Karpas-422 (cell line): ENCODE measurements around the gene ATRNL1. TPM values are rescaled to one million over a fixed set of nuclear protein-coding genes. Genes with fewer than 3 reads are reported as not detected.
"Not testable (repeated sequence)": the region's sequence is repeated elsewhere in the genome, so short reads cannot be mapped to it uniquely, and the experiment has no call there.

Experiments
- DNase-seq: peaks from one replicate; pipeline ENCODE4 v3.0.0-alpha.2; 2015
- H2AFZ ChIP-seq: fragments of 200-600 bp; sonication (generic); 2 replicates; pipeline ENCODE4 v1.6.1; 2014; ENCODE audit warnings: antibody characterized with exemption, low read length, mixed read lengths
- H3K27ac ChIP-seq: fragments of 200-600 bp; sonication (generic); 2 replicates; pipeline ENCODE4 v1.5.1; 2014; ENCODE audit warnings: mild to moderate bottlenecking, low read length, moderate library complexity
- H3K27me3 ChIP-seq: fragments of 200-600 bp; sonication (generic); 2 replicates; pipeline ENCODE4 v1.6.1; 2014; ENCODE audit warnings: low read length, mixed read lengths
- H3K36me3 ChIP-seq: fragments of 200-600 bp; sonication (generic); 2 replicates; pipeline ENCODE4 v1.6.1; 2014; ENCODE audit warnings: low read length, mixed read lengths; ENCODE audit not compliant: insufficient read depth
- H3K4me1 ChIP-seq: fragments of 200-600 bp; sonication (generic); 2 replicates; pipeline ENCODE4 v1.6.1; 2014; ENCODE audit warnings: mild to moderate bottlenecking, low read length, mixed read lengths
- H3K4me2 ChIP-seq: fragments of 200-600 bp; sonication (generic); 2 replicates; pipeline ENCODE4 v1.6.1; 2014; ENCODE audit warnings: low read length, low read depth, mild to moderate bottlenecking; ENCODE audit not compliant: poor library complexity, severe bottlenecking
- H3K4me3 ChIP-seq: fragments of 200-600 bp; sonication (generic); 2 replicates; pipeline ENCODE4 v1.5.1; 2014; ENCODE audit warnings: mild to moderate bottlenecking, antibody characterized with exemption, low read length, mixed read lengths
- H3K79me2 ChIP-seq: fragments of 200-600 bp; sonication (generic); 2 replicates; pipeline ENCODE4 v1.6.1; 2014; ENCODE audit warnings: mild to moderate bottlenecking, low read length, mixed read lengths
- H3K9ac ChIP-seq: fragments of 200-600 bp; sonication (generic); 2 replicates; pipeline ENCODE4 v1.6.0; 2014; ENCODE audit warnings: low read length
- H3K9me2 ChIP-seq: fragments of 200-600 bp; sonication (generic), shearing (Covaris generic); replicated peaks from 2 replicates; pipeline ENCODE4 v1.6.0; 2014; ENCODE audit warnings: mild to moderate bottlenecking, low read length, moderate library complexity; ENCODE audit not compliant: insufficient read depth
- H3K9me3 ChIP-seq: fragments of 300-700, 200-600 bp; sonication (generic); 2 replicates; pipeline ENCODE4 v1.6.1; 2014; ENCODE audit warnings: low read length, mixed read lengths
- H4K20me1 ChIP-seq: fragments of 200-600 bp; sonication (generic); 2 replicates; pipeline ENCODE4 v1.6.1; 2014; ENCODE audit warnings: mild to moderate bottlenecking, antibody characterized with exemption, low read length, low read depth; ENCODE audit not compliant: insufficient read depth
- total RNA-seq: library from RNA; depleted of rRNA; stranded (reverse); fragments of >200 nt; shearing (Covaris generic); gene quantifications from 2 replicates; pipeline ENCODE4 v1.2.3, GENCODE V29; 2014; ENCODE audit warnings: low replicate concordance

The ATRNL1 gene
- total RNA-seq, 1 experiment from 2014 or later = not detected

GRCh38 chr10:115483294-115483693 is 390.1 kb downstream of the ATRNL1 start:
- H2AFZ ChIP-seq = no peak overlapping the region
- no peaks in the 10 kb centered on the region; the same call in 1 of the 2 replicates for H3K9me3 ChIP-seq
- H3K27ac ChIP-seq = no peak overlapping the region
- H3K4me2 ChIP-seq = no peak overlapping the region
- H3K27me3 ChIP-seq = no peaks in the 10 kb centered on the region
- no peaks in the 10 kb centered on the region for H3K9me2 ChIP-seq
- no peak for DNase-seq
- no peaks in the 10 kb centered on the region for H3K4me1 ChIP-seq
- H3K4me3 ChIP-seq = no peak overlapping the region
- no peaks in the 10 kb centered on the region for H3K79me2 ChIP-seq
- no peaks in the 10 kb centered on the region for H3K36me3 ChIP-seq
- H4K20me1 ChIP-seq = no peaks in the 10 kb centered on the region
- H3K9ac ChIP-seq = no peak overlapping the region

- no peaks in the 10 kb centered on the region for H3K36me3 ChIP-seq
- H3K27me3 ChIP-seq = no peaks in the 10 kb centered on the region
- no peak overlapping the region for H3K4me3 ChIP-seq
- H3K4me2 ChIP-seq = no peak overlapping the region
- H2AFZ ChIP-seq = no peak overlapping the region
- H3K79me2 ChIP-seq = no peaks in the 10 kb centered on the region
- peaks cover 8% of the 10 kb centered on the region for H3K9me3 ChIP-seq
- no peaks in the 10 kb centered on the region for H3K4me1 ChIP-seq
- H3K9me2 ChIP-seq = no peaks in the 10 kb centered on the region
- no peak for DNase-seq
- no peak overlapping the region for H3K27ac ChIP-seq
- no peaks in the 10 kb centered on the region for H4K20me1 ChIP-seq
- no peak overlapping the region for H3K9ac ChIP-seq
Measured at GRCh38 chr10:115491526-115492140, 398.5 kb downstream of the ATRNL1 start.

- Histone ChIP-seq H3K79me2 (no peaks in the 10 kb centered on the region), H3K4me1 (no peaks in the 10 kb centered on the region), H3K4me3 (no peak overlapping the region), H3K27ac (no peak overlapping the region), H2AFZ (no peak overlapping the region), H3K9ac (no peak overlapping the region), H3K4me2 (no peak overlapping the region), H3K9me2 (no peaks in the 10 kb centered on the region), H4K20me1 (no peaks in the 10 kb centered on the region), H3K36me3 (no peaks in the 10 kb centered on the region), H3K27me3 (no peaks in the 10 kb centered on the region), H3K9me3 (peaks cover 19% of the 10 kb centered on the region)
- no peak for DNase-seq
Measured at GRCh38 chr10:115503546-115503945, 410.4 kb downstream of the ATRNL1 start.

GRCh38 chr10:115514895-115515294 is 421.7 kb downstream of the ATRNL1 start:
- H3K27ac ChIP-seq = no peak overlapping the region
- no peaks in the 10 kb centered on the region for H4K20me1 ChIP-seq
- no peak overlapping the region for H3K4me3 ChIP-seq
- no peak for DNase-seq
- H3K4me1 ChIP-seq = no peaks in the 10 kb centered on the region
- H2AFZ ChIP-seq = no peak overlapping the region
- H3K79me2 ChIP-seq = no peaks in the 10 kb centered on the region
- H3K4me2 ChIP-seq = no peak overlapping the region
- H3K9ac ChIP-seq = no peak overlapping the region
- no peaks in the 10 kb centered on the region for H3K9me2 ChIP-seq
- H3K9me3 ChIP-seq = no peaks in the 10 kb centered on the region
- H3K27me3 ChIP-seq = no peaks in the 10 kb centered on the region
- H3K36me3 ChIP-seq = no peaks in the 10 kb centered on the region

GRCh38 chr10:115525141-115525540 is 432.0 kb downstream of the ATRNL1 start:
- H3K27me3 ChIP-seq = no peaks in the 10 kb centered on the region
- no peak overlapping the region for H3K27ac ChIP-seq
- no peaks in the 10 kb centered on the region for H4K20me1 ChIP-seq
- H3K9me2 ChIP-seq = no peaks in the 10 kb centered on the region
- peaks cover 11% of the 10 kb centered on the region for H3K9me3 ChIP-seq
- H3K4me3 ChIP-seq = no peak overlapping the region
- no peaks in the 10 kb centered on the region for H3K79me2 ChIP-seq
- H3K36me3 ChIP-seq = no peaks in the 10 kb centered on the region
- H3K4me1 ChIP-seq = no peaks in the 10 kb centered on the region
- no peak overlapping the region for H2AFZ ChIP-seq
- no peak overlapping the region for H3K9ac ChIP-seq
- DNase-seq = no peak
- H3K4me2 ChIP-seq = no peak overlapping the region

GRCh38 chr10:115527682-115528081 is 434.5 kb downstream of the ATRNL1 start:
- H3K27me3 ChIP-seq, H3K79me2 ChIP-seq, H4K20me1 ChIP-seq, H3K4me2 ChIP-seq, H3K4me3 ChIP-seq, H3K9me2 ChIP-seq, DNase-seq, H3K36me3 ChIP-seq, H3K4me1 ChIP-seq, H2AFZ ChIP-seq, H3K9me3 ChIP-seq, H3K9ac ChIP-seq, H3K27ac ChIP-seq: not testable (repeated sequence)

GRCh38 chr10:115536401-115536800 is 443.2 kb downstream of the ATRNL1 start:
- not testable (repeated sequence) for H3K36me3 ChIP-seq, H4K20me1 ChIP-seq, H3K9ac ChIP-seq, H3K4me1 ChIP-seq, H3K27ac ChIP-seq, H3K9me2 ChIP-seq, H2AFZ ChIP-seq, H3K27me3 ChIP-seq, DNase-seq, H3K4me3 ChIP-seq, H3K4me2 ChIP-seq, H3K79me2 ChIP-seq, H3K9me3 ChIP-seq

GRCh38 chr10:115539142-115539762 is 446.1 kb downstream of the ATRNL1 start:
- no peak for DNase-seq
- Histone ChIP-seq H3K9ac (no peak overlapping the region), H3K27ac (no peak overlapping the region), H2AFZ (no peak overlapping the region), H4K20me1 (no peaks in the 10 kb centered on the region), H3K9me2 (no peaks in the 10 kb centered on the region), H3K9me3 (peaks cover 9% of the 10 kb centered on the region), H3K36me3 (no peaks in the 10 kb centered on the region), H3K4me3 (no peak overlapping the region), H3K4me2 (no peak overlapping the region), H3K27me3 (no peaks in the 10 kb centered on the region), H3K4me1 (no peaks in the 10 kb centered on the region), H3K79me2 (no peaks in the 10 kb centered on the region)
